Measurements from ENCODE around the gene OR8B8.

DNA sequence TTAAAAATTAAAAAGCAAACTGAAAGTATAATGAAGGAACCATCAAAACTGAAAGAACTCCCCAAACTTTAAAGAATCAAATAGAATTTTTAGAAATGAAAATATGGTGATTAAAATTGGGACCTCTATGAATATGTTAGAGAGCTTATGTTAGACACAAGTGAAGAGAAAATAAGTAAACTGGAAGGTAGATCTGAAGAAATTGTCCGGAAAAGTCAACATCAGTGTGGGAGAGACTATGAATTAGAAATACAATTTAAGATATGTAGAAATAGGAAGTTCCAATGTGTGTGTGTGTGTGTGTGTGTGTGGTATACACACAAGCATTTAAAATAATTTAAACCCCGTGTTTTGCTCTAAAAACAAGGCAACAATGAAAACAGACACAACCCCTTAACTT lies 15.9 kb downstream of the OR8B8 start:
- TF ChIP-seq YY1 (IDR thresholded peaks at IDR 0.05; ENCODE audit: insufficient read depth, insufficient read length) (no peak), ZNF274 (IDR thresholded peaks at IDR 0.05; ENCODE audit: low read depth, low read length) (no peak)

All from NT2/D1 (cell line).